H1 (cell line): ENCODE results near the gene CRKL. TPM values are rescaled to one million over a fixed set of nuclear protein-coding genes. Genes with fewer than 3 reads are reported as not detected.

Source experiments
- CTCF ChIA-PET: fragments of 300-600 bp; sonication (Branson Sonifier 250); formaldehyde crosslinking; loops from one replicate; lab custom pipeline; 2021; ENCODE audit not compliant: partially characterized antibody; lab: Charles Lee
- POLR2A ChIA-PET: fragments of 300-600 bp; sonication (Branson Sonifier 250); formaldehyde crosslinking; loops from one replicate; lab custom pipeline; 2021; ENCODE audit warnings: inconsistent platforms; ENCODE audit not compliant: partially characterized antibody; lab: Charles Lee
- DNase-seq, 2 experiments: peaks; one replicate each; pipeline versions ENCODE4 v3.0.0 to v3.0.0-alpha.2; 2010 to 2022; ENCODE audit warnings: low spot score in 2 of 2, low read depth in 1 of 2, mixed read lengths in 1 of 2
- FAIRE-seq: peaks from 2 replicates; lab custom pipeline; 2011; peaks lifted over from hg19 to GRCh38; lab: Jason Lieb, UNC
- H2AFZ ChIP-seq: 2 replicates; pipeline ENCODE4 v1.8.1; 2012; ENCODE audit warnings: low read length, inconsistent platforms
- H2AK5ac ChIP-seq: 2 replicates; pipeline ENCODE4 v1.6.1; 2013; ENCODE audit warnings: low read depth, low read length
- H2BK120ac ChIP-seq: replicated peaks from 2 replicates; pipeline ENCODE3; 2013; ENCODE audit warnings: low read depth, low read length, inconsistent platforms
- H2BK12ac ChIP-seq: 2 replicates; pipeline ENCODE4 v1.6.1; 2013; ENCODE audit warnings: low read depth, low read length
- H2BK15ac ChIP-seq: 2 replicates; pipeline ENCODE4 v1.6.1; 2013; ENCODE audit warnings: low read length
- H2BK20ac ChIP-seq: 2 replicates; pipeline ENCODE4 v1.6.1; 2013; ENCODE audit warnings: low read length
- H2BK5ac ChIP-seq: 2 replicates; pipeline ENCODE4 v1.6.1; 2013; ENCODE audit warnings: low read depth, low read length
- H3K14ac ChIP-seq: 2 replicates; pipeline ENCODE4 v1.6.1; 2013; ENCODE audit warnings: inconsistent platforms; ENCODE audit not compliant: insufficient read length
- H3K18ac ChIP-seq: 2 replicates; pipeline ENCODE4 v1.6.1; 2013; ENCODE audit warnings: low read length; ENCODE audit errors: extremely low read depth
- H3K23ac ChIP-seq: 2 replicates; pipeline ENCODE4 v1.6.1; 2013; ENCODE audit warnings: inconsistent platforms; ENCODE audit not compliant: insufficient read length
- H3K23me2 ChIP-seq: 2 replicates; pipeline ENCODE4 v1.6.1; 2013; ENCODE audit warnings: low read depth, low read length
- H3K27ac ChIP-seq: 2 replicates; pipeline ENCODE4 v1.6.1; 2011; ENCODE audit warnings: low read depth, low read length, inconsistent platforms
- H3K27me3 ChIP-seq, 4 experiments: replicated peaks in 1 of 4; 1 replicate in 1 of 4; 2 replicates in 3 of 4; pipeline versions ENCODE4 v1.6.1 to v1.8.1; 2011 to 2013; ENCODE audit warnings: low read length in 3 of 4, mild to moderate bottlenecking in 3 of 4, inconsistent platforms in 2 of 4, mixed read lengths in 2 of 4, moderate library complexity in 1 of 4; ENCODE audit not compliant: control insufficient read depth in 3 of 4, insufficient read depth in 3 of 4; ENCODE audit errors: extremely low read depth in 1 of 4
- H3K36me3 ChIP-seq, 4 experiments: 2 replicates each; pipeline versions ENCODE4 v1.6.1 to v1.8.1; 2011 to 2013; ENCODE audit warnings: mild to moderate bottlenecking in 4 of 4, low read length in 3 of 4, moderate library complexity in 2 of 4, control low read depth in 1 of 4, inconsistent platforms in 1 of 4; ENCODE audit not compliant: insufficient read depth in 4 of 4, control insufficient read depth in 2 of 4
- H3K4ac ChIP-seq: replicated peaks from 2 replicates; pipeline ENCODE3; 2013; ENCODE audit warnings: low read length, low read depth, mixed read lengths, inconsistent platforms; ENCODE audit not compliant: insufficient read length
- H3K4me1 ChIP-seq, 4 experiments: replicated peaks in 1 of 4; 1 replicate in 1 of 4; 2 replicates in 3 of 4; pipeline versions ENCODE4 v1.6.1 to v1.8.1; 2011 to 2013; ENCODE audit warnings: low read length in 3 of 4, inconsistent platforms in 2 of 4, mixed read lengths in 1 of 4; ENCODE audit not compliant: insufficient read depth in 4 of 4, control insufficient read depth in 3 of 4
- H3K4me2 ChIP-seq, 2 experiments: 2 replicates each; pipeline versions ENCODE4 v1.6.1 to v1.8.1; 2011 to 2013; ENCODE audit warnings: low read depth in 2 of 2, low read length in 2 of 2, control low read depth in 1 of 2, inconsistent platforms in 1 of 2, mild to moderate bottlenecking in 1 of 2; ENCODE audit not compliant: insufficient read depth in 1 of 2
- H3K4me3 ChIP-seq, 4 experiments: fragments of 200-600, 300-600 bp in 1 of 4; sonication (generic), shearing (Covaris generic), sonication (Bioruptor Twin) in 1 of 4; 2 replicates each; pipeline versions ENCODE4 v1.5.1 to v1.8.1; 2011 to 2016; ENCODE audit warnings: low read length in 4 of 4, low read depth in 3 of 4, control low read depth in 2 of 4, inconsistent platforms in 2 of 4, mild to moderate bottlenecking in 2 of 4, mixed read lengths in 1 of 4, moderate library complexity in 1 of 4; ENCODE audit not compliant: insufficient read depth in 2 of 4; ENCODE audit errors: extremely low read depth in 1 of 4
- H3K56ac ChIP-seq: replicated peaks from 2 replicates; pipeline ENCODE3; 2013; ENCODE audit warnings: low read depth, mild to moderate bottlenecking, mixed read lengths, low read length, inconsistent platforms; ENCODE audit not compliant: insufficient read length
- H3K79me1 ChIP-seq: 2 replicates; pipeline ENCODE4 v1.6.1; 2013; ENCODE audit warnings: low read depth, low read length, control low read depth
- H3K79me2 ChIP-seq, 2 experiments: 2 replicates each; pipeline versions ENCODE4 v1.6.1 to v1.8.1; 2012 to 2013; ENCODE audit warnings: low read length in 2 of 2, mild to moderate bottlenecking in 2 of 2, inconsistent platforms in 1 of 2; ENCODE audit not compliant: insufficient read depth in 2 of 2, control insufficient read depth in 1 of 2
- H3K9ac ChIP-seq, 4 experiments: replicated peaks in 1 of 4; 1 replicate in 1 of 4; 2 replicates in 3 of 4; pipeline versions ENCODE4 v1.6.1 to v1.8.1; 2011 to 2013; ENCODE audit warnings: low read depth in 3 of 4, low read length in 3 of 4, control low read depth in 2 of 4, mild to moderate bottlenecking in 2 of 4, moderate library complexity in 2 of 4, inconsistent platforms in 1 of 4; ENCODE audit errors: extremely low read depth in 1 of 4
- H3K9me3 ChIP-seq, 2 experiments: 2 replicates each; pipeline versions ENCODE4 v1.6.1 to v1.8.1; 2012 to 2013; ENCODE audit warnings: mild to moderate bottlenecking in 2 of 2, moderate library complexity in 2 of 2, control low read depth in 1 of 2, inconsistent platforms in 1 of 2, low read depth in 1 of 2, low read length in 1 of 2, mixed read lengths in 1 of 2; ENCODE audit not compliant: insufficient read depth in 2 of 2
- H4K20me1 ChIP-seq, 2 experiments: replicated peaks in 1 of 2; 2 replicates each; pipeline versions ENCODE3 to v1.8.1; 2011 to 2013; ENCODE audit warnings: inconsistent platforms in 2 of 2, low read length in 2 of 2, mild to moderate bottlenecking in 1 of 2; ENCODE audit not compliant: insufficient read depth in 2 of 2, control insufficient read depth in 1 of 2
- H4K5ac ChIP-seq: 2 replicates; pipeline ENCODE4 v1.6.1; 2013; ENCODE audit warnings: low read length, low read depth, mixed read lengths, inconsistent platforms; ENCODE audit not compliant: insufficient read length
- H4K8ac ChIP-seq: 2 replicates; pipeline ENCODE4 v1.8.0; 2013; ENCODE audit warnings: mild to moderate bottlenecking, moderate library complexity, low read length, inconsistent platforms; ENCODE audit not compliant: insufficient read depth; ENCODE audit errors: extremely low read depth
- H4K91ac ChIP-seq: replicated peaks from 2 replicates; pipeline ENCODE3; 2013; ENCODE audit warnings: low read length, mixed read lengths, inconsistent platforms; ENCODE audit not compliant: insufficient read length
- BCL11A ChIP-seq, 2 experiments: IDR thresholded peaks; one replicate each; pipeline ENCODE4 v1.6.1; 2011; ENCODE audit warnings: low read depth in 2 of 2, low read length in 2 of 2, mild to moderate bottlenecking in 2 of 2
- CBX8 ChIP-seq: fragments of 300-800, 300-1000 bp; sonication (generic); IDR thresholded peaks from 2 replicates; pipeline ENCODE4 v1.7.1; 2016; ENCODE audit warnings: low read depth, low read length, borderline replicate concordance
- EZH2 ChIP-seq: fragments of 200-600 bp; sonication (generic); IDR thresholded peaks from 2 replicates; pipeline ENCODE4 v1.7.1; 2012; ENCODE audit warnings: low read depth, mild to moderate bottlenecking, moderate library complexity, low read length, inconsistent platforms; ENCODE audit not compliant: severe bottlenecking
- HDAC6 ChIP-seq: IDR thresholded peaks from one replicate; pipeline ENCODE4 v1.7.1; 2012; ENCODE audit warnings: low read depth, mild to moderate bottlenecking, inconsistent platforms, low read length, moderate library complexity
- KDM1A ChIP-seq: fragments of 200-600, 300-600 bp; sonication (generic); IDR thresholded peaks from 2 replicates; pipeline ENCODE4 v1.7.1; 2016; ENCODE audit warnings: mild to moderate bottlenecking, low read length, borderline replicate concordance
- NANOG ChIP-seq: IDR thresholded peaks from 2 replicates; pipeline ENCODE4 v1.6.1; 2011; ENCODE audit warnings: low read length, low read depth, mild to moderate bottlenecking, inconsistent platforms; ENCODE audit not compliant: insufficient read depth, poor library complexity, severe bottlenecking
- RNF2 ChIP-seq: fragments of 200-900, 300-1000 bp; sonication (generic); IDR thresholded peaks from 2 replicates; pipeline ENCODE4 v1.7.1; 2016; ENCODE audit warnings: borderline replicate concordance, low read depth, mild to moderate bottlenecking, antibody characterized with exemption, low read length; ENCODE audit not compliant: poor library complexity, severe bottlenecking; ENCODE audit errors: missing control alignments
- SP2 ChIP-seq: IDR thresholded peaks from 2 replicates; pipeline ENCODE4 v1.6.1; 2012; ENCODE audit warnings: mild to moderate bottlenecking, low read length, inconsistent platforms
- SP4 ChIP-seq: IDR thresholded peaks from 2 replicates; pipeline ENCODE4 v1.6.1; 2012; ENCODE audit warnings: low read length, inconsistent platforms
- WGBS, 2 experiments: shearing (Covaris generic) in 1 of 2; methylation state at CpG; one replicate each; pipeline versions ENCODE4 v1.1.6 to v1.1.7; 2013 to 2015; ENCODE audit warnings: low lambda C conversion rate in 2 of 2, mixed read lengths in 2 of 2, inconsistent platforms in 1 of 2, low coverage in 1 of 2, missing lambda C conversion rate in 1 of 2; ENCODE audit not compliant: insufficient replicate concordance in 2 of 2, insufficient coverage in 1 of 2, insufficient read length in 1 of 2; ENCODE audit errors: extremely low coverage in 1 of 2, missing lambda C conversion rate in 1 of 2; 5-methylcytosine and 5-hydroxymethylcytosine counted together
- polyA plus RNA-seq, 7 experiments: library from polyadenylated mRNA; depleted of rRNA in 3 of 7; stranded (reverse) in 5 of 7; unstranded in 2 of 7; fragments of >200 nt in 5 of 7; fragments of 200-250 nt in 2 of 7; gene quantifications; 1 replicate in 5 of 7; 2 replicates in 1 of 7; 4 replicates in 1 of 7; pipeline versions ENCODE4 v1.2.1 to v1.2.3, GENCODE V29; 2011 to 2013; ENCODE audit warnings: missing spikeins in 2 of 7, mixed read lengths in 2 of 7
- total RNA-seq: library from RNA; stranded (reverse); fragmentation: NEBNext Ultra II Directional; extraction: Animal tissue kit (Norgen Biotek cat#: 25700); gene quantifications from 2 replicates; pipeline ENCODE4 v1.2.1, GENCODE V29; 2021
- TF ChIP-seq, protein P1 (sequence below): IDR thresholded peaks from 2 replicates; pipeline ENCODE4 v1.6.1; 2012; ENCODE audit warnings: low read length, inconsistent platforms

Gene CRKL
- total and polyA plus RNA-seq, 2 of the 8 experiments (the other 6 are each of a cell fraction or from before 2014, with no cell fraction given): 34.5 to 94.5 TPM

DNA sequence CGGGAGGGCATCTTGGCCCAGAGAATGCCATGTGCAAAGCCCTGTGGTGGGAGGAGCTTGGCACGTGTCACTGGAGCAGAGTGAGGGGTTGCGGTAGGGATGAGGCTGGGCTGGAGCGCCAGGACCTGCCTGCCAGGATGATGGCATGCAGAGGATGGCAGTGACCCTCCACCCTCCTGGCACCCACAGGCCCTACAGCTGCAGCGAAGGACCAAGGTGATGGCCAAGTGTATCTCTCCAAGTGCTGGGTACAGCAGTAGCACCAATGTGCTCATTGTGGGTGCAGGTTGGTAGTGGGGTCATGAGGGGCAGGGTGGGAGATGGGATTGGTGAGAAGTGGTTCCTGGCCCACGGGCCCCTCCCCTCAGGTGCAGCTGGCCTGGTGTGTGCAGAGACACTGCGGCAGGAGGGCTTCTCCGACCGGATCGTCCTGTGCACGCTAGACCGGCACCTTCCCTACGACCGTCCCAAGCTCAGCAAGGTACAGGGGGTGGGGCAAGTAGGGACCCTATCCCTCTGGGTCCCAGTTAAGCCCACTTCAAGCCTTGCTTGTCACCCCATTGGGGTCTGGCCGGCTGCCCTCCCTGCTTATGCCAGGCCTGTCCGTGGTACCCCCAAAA is 57.2 kb downstream of the CRKL start:
- no peak overlapping the region for H2BK20ac ChIP-seq
- no peak overlapping the region for H3K18ac ChIP-seq
- ChIA-PET POLR2A (interaction anchor here (0.8 to 2.3 kb wide), 3 partner anchors 7 to 25 kb away, joined by 3 to 11 read pairs (median 3); partner anchors contain the start of gene LZTR1), CTCF (interaction anchor here (1.0 to 10.9 kb wide), 4 partner anchors 17 to 128 kb away, joined by 4 to 115 read pairs (median 6); partner anchors contain the start of gene THAP7)
- no peak overlapping the region for H3K4me3 ChIP-seq
- DNase-seq (no peak), FAIRE-seq (no peak)
- peaks cover 1 to 2% of the 10 kb centered on the region in 2 experiments for H4K20me1 ChIP-seq
- H3K79me2 ChIP-seq: no peaks in the 10 kb centered on the region
- H3K4me1 ChIP-seq: peaks cover 0 to 8% (median 5%) of the 10 kb centered on the region in 4 experiments; a peak in 6 of 7 replicates
- no peak overlapping the region for H3K23ac ChIP-seq
- no peak overlapping the region for H2AK5ac ChIP-seq
- no peak overlapping the region; a peak in 1 of 7 replicates for H3K9ac ChIP-seq
- H2AFZ ChIP-seq: no peak overlapping the region
- H2BK12ac ChIP-seq: no peak overlapping the region
- WGBS, 2 experiments: 86% methylated on average over 15 of the region's 16 CpGs; no CpG with 5 or more reads in 1 of the 2 experiments
- H3K4me2 ChIP-seq: no peak overlapping the region
- no peak overlapping the region for H3K4ac ChIP-seq
- H4K5ac ChIP-seq: no peak overlapping the region
- 0 out of 2 replicates have a peak, but pooled peaks cover 2% of the 10 kb centered on the region for H3K23me2 ChIP-seq
- peak overlapping the region; percentile 53; the same call in 1 of the 2 replicates for H2BK15ac ChIP-seq
- H4K8ac ChIP-seq: no peak overlapping the region
- no peak overlapping the region for H2BK5ac ChIP-seq
- H3K27me3 ChIP-seq: peaks cover 0 to 17% (median 2%) of the 10 kb centered on the region in 4 experiments; a peak in 4 of 7 replicates
- H3K56ac ChIP-seq: no peak overlapping the region
- no peak overlapping the region for H3K14ac ChIP-seq
- no peaks in the 10 kb centered on the region for H3K36me3 ChIP-seq
- H3K27ac ChIP-seq: no peak overlapping the region
- H4K91ac ChIP-seq: peak overlapping the region; percentile 35
- no peak overlapping the region for H2BK120ac ChIP-seq
- no peaks in the 10 kb centered on the region for H3K79me1 ChIP-seq
- peaks cover 11 to 17% of the 10 kb centered on the region in 2 experiments for H3K9me3 ChIP-seq
- TF ChIP-seq NANOG (no peak), EZH2 (no peak), HDAC6 (no peak), SP4 (no peak), SP2 (no peak), RNF2 (no peak), KDM1A (no peak), BCL11A (IDR thresholded peaks at IDR 0.05; ENCODE audit: low read depth in 2 of 2, low read length in 2 of 2) (no peak), CBX8 (no peak)
- TF ChIP-seq, protein P1, sequence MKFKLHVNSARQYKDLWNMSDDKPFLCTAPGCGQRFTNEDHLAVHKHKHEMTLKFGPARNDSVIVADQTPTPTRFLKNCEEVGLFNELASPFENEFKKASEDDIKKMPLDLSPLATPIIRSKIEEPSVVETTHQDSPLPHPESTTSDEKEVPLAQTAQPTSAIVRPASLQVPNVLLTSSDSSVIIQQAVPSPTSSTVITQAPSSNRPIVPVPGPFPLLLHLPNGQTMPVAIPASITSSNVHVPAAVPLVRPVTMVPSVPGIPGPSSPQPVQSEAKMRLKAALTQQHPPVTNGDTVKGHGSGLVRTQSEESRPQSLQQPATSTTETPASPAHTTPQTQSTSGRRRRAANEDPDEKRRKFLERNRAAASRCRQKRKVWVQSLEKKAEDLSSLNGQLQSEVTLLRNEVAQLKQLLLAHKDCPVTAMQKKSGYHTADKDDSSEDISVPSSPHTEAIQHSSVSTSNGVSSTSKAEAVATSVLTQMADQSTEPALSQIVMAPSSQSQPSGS: no peak
